Activated T-helper 9 cell treated with anti-CD3 and anti-CD28 coated beads, Interleukin-2, amount 50 U/mL, for 16 hours (primary cell): ENCODE data around the gene FAM24B.

Experiments
- DNase-seq: peaks from one replicate; pipeline ENCODE4 v3.0.0-alpha.2; 2020; ENCODE audit warnings: low read depth

Gene FAM24B

GRCh38 chr10:122822973-122823690, 56.2 kb downstream of the FAM24B start:
- DNase-seq, result no peak

DNA sequence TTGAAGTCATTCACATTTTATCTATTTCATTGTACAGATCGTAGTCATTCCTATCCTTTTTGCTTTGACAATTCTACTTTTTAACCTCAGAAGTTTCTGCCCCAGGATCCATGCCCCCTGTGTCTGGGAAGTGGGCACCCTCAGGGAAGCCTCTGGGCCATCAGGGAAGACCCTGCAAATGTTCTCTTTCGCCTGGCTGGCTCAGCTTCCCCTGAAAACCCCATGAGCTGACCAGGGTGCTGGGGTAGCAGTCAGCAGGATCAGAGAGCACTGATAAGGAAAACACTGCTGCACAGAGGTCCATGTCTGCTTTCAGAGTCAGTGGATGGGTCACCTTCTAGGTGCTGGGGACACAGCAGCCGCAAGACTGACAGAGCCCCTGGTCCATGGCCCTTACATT, 57.6 kb downstream of the FAM24B start:
- DNase-seq, result no peak

- no peak for DNase-seq
Observed at GRCh38 chr10:122815458-122815857, 63.9 kb downstream of the FAM24B start.

DNA sequence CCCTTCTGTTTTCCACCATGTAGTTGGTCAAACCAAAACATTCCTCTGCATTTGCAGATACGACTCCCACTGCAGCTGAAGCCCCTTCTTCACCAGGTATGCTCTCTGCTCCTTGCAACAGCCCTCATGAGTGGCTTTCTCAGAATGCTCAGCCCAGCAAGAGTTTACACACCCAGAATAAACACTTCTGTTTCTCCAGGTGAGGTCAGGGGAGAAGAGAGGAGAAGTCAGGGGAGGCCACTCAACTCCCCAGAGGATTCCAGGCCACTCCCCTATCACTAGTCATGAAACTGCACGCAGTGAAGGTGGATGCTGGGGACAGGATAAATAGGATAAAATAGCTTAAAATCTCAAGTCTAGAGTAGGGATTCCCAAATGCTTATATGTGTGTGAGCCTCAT, 64.9 kb downstream of the FAM24B start:
- DNase-seq, result no peak

DNA sequence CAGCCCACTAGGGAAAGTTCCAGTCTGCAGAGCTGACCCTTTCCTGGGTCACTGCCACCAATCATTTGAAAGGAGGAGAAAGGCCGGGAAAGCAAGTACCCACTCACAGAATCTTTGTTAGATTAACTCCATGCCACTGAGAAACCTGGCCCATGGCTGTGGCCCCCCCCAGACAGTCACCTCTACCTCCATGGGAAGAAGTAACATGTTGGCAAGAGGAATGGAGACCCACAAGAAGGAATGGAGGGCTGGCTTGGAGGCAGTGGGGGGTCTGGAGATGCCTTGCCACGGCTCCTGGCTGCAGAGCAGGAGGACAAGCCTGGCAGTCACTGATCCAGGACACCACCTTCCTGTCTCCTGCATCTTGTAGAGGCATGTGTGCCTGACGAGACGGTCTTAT, 66.6 kb downstream of the FAM24B start:
- no peak for DNase-seq

GRCh38 chr10:122802282-122802681, 77.1 kb downstream of the FAM24B start:
- DNase-seq, result no peak
